GM18867 (cell line): ENCODE results near the gene CYP4F3.
"Not testable (repeated sequence)": the region's sequence is repeated elsewhere in the genome, so short reads cannot be mapped to it uniquely, and the experiment has no call there.

Experiments used
- ATAC-seq: cut with Tn5 transposase; IDR thresholded peaks from one replicate; pipeline ENCODE4 v1.9.1; 2021; ENCODE audit warnings: mild to moderate bottlenecking, moderate library complexity; ENCODE audit not compliant: unreplicated experiment

The CYP4F3 gene

DNA sequence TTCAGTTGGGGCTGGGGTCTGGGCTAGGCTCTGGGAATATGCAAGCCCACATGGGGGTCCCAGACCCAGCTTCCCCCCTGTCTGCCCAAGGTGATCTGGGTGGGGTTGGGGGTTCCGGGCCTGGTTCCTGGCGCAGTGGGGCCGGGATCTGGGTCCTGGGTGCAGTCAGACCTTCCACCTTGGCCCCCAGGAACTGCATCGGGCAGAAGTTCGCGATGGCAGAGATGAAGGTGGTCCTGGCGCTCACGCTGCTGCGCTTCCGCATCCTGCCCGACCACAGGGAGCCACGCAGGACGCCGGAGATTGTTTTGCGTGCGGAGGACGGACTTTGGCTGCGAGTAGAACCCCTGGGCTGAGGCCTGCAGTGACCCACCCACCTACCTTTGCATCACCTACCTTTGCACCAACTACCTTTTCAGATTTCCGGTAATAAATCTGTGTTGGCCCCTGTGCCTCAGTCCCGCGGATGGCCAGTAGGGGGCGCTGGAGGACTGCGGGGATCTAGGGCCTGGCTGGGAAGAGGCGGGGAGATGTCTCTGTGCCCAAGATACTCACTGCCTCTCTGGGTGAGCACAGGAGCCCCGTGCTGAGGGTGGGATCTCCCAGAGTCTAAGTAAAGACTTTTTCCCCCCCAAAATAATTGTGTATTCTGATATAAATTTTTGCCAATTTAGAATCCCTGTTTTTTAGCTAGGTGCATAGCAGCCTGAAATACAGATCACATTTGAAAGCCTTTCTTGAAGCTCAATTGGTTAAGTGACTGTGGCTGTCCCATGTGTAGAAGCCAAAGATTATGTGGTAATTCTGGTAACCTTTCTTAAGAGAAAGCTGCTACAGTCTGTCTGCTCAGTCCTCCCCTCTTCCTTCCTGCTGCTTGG lies 11.5 kb upstream of the CYP4F3 start:
- no peak for ATAC-seq

DNA sequence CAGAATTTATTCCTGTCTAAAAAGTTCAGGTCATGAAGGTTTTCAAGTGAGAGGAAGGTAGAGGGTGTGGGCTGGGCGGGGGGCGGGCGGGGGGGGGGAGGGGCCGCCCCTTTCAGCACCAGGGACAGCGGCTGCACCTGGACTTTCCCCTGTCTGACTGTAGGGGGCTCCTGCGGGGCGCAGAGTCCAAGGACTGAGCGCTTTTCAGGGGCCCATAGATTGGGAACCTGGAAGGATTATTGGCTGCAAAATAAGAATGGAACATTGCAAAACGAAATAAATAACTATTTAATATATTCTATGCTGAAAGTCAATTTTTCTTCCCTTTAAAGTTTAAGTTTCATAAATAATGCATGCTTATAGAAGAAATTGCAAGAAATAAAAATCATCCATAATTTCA lies 8.9 kb upstream of the CYP4F3 start:
- no peak for ATAC-seq

DNA sequence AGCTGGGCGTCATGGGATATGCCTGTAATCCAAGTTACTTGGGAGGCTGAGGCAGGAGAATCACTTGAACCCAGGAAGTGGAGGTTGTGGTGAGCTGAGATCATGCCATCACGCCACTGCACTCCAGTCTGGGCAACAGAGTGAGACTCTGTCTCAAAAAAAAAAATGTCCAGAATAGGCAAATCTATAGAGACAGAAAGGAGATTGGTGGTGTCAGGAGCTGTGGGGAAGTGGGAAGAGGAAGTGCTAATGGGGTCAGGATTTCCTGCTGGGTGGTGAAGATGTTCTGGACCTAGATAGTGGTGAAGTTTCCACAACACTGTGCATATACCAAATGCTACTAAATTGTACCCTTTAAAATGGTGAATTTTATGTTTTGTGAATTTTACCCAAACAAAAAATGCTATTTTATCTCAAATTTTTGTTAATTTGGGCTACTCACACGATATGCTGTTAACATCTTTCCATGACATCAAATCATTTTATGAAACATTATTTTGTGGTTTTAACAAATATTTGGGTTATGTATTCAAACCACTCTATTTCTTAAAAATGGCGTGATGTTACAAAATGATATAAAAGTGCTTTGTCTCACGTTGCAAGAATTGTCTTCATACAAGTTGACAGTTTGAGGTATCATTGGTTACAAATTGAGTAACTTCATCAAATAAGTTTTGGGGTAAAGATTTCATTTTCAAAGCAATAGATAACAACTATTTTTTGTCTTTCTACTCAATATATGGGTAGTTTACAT lies 7.4 kb upstream of the CYP4F3 start:
- ATAC-seq: no peak

DNA sequence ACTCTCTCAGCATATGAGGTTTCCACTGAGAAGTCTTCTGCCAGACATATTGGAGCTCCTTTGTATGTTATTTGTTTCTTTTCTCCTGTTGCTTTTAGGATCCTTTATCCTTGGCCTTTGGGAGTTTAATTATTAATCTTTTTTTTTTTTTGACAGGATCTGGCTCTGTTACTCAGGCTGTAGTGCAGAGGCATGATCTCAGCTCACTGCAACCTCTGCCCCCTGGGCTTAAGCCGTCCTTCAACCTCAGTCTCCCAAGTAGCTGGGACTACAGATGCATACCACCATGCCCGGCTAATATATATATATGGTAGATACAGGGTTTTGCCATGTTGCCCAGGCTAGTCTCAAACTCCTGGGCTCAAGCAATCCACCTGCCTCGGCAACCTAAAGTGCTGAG lies 6.6 kb upstream of the CYP4F3 start:
- ATAC-seq: no peak

DNA sequence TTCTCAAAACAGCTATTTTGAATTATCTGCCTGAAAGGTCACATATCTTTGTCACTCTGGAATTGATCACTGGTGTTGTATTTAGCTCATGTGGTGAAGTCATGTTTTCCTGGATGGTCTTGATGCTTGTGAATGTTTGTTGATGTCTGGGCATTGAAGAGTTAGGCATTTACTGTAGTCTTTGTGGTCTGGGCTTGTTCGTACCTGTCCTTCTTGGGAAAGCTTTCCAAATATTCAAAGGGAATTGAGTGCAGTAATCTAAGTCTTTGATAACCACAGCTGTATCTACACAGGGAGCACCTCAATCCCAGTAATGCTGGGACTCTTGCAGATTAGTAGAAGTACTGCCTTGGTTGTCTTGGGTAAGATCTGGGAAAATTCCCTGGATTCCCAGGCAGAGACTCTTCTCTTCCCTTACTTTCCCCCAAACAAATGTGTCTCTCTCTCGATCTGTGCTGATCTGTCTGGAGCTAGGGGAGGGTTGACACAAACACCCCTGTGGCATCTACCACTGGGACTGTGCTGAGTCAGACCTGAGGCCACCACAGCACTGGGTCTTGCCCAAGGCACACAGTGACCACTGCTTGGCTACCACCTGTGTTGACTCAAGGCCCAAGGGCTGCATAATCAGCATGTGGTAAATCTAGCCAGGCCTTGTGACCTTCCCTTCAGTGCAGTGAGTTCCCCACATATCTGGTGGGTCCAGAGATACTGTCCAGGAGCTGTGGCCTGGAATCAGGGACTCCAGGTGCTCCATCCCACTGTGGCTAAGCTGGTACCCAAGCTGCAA lies 5.5 kb upstream of the CYP4F3 start:
- no peak for ATAC-seq

DNA sequence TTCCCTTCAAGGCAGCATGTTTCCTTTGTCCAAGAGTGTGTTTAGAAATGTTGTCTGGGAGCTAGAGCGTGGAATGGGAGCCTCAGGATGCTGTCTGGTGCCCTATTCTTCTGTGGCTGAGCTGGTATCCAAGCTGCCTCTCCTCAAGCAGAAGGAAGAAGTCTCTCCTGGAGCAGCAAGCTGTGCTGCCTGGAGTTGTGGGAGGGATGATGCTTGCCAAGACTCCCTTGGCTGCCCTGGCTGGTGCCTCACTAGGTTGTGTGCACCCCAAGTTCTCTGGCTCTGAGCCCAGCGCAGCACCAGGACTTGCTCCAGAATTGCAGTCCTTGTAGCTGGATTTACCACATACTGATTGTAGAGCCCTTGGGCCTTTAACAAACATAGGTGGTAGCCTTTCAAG lies 4.7 kb upstream of the CYP4F3 start:
- no peak for ATAC-seq

DNA sequence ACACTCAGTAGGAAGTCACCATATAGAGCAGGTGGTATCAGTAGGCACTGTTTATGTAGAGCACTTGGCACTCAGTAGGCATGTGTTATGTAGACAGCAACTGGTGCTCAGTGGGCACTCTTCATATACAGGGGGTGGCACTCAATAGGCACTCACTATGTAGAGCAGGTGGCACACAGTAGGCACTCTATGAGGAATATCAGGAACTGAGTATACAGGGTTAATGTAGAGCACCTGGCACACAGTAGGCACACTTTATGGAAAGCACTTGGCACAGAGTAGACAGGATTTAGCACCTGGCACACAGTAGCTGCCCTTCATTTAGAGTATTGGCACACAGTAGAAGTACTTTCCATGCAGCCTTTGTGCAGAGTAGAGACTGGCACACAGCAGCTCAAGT lies 1.1 kb upstream of the CYP4F3 start:
- no peak for ATAC-seq

DNA sequence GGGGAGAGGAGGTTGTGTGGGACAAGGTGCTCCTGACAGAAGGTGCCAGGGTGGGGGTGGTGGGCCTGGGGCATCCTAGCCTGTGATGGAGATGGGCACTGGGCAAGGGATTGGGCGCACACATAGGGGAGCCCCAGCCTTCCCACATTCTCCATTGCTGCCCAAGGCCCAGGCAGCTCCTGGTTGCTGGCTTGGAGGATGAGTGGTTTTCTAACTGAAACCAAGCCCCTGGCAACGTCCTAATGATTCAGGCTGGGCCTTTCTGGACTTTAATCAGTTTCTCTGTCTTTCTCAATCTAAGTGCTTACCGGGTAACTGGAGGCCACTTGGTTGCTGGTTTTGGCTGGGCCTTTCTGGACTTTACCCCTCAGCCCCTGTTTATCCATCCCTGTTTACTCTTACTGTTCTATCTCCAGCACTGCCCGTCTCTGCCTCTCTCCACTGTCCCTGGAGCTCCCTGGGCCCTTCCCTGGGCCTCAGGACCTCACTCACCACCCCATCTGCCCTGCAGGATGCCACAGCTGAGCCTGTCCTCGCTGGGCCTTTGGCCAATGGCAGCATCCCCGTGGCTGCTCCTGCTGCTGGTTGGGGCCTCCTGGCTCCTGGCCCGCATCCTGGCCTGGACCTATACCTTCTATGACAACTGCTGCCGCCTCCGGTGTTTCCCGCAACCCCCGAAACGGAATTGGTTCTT lies 354 bp downstream of the CYP4F3 start:
- ATAC-seq: no peak

DNA sequence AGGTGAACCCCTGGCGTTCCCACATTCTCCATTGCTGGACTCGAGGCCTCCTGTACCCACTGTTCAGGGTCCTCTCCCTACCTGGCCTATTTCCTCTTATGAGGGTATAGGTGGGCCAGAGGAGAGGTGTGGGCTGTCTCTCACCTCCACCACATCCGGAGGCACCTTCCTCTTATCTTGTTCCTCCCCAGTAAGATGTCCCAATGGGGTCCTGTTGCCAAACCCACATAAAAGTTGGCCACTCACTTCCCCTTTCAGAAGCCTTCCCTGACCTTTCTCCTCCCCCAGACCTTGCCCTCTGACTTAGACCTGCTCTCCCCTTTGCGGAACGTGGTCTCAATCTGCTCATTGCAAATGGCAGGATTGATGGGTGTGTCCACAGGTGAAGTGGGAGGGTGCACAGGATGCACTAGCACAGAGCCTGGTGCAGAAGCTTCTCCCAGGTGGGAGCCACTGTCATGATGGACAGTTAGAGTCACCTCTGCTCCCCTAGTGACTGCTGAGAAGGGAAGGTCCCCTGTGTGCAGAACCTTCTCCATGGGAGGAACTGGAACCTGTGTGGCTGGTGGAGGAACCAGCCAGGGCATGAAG lies 1.3 kb downstream of the CYP4F3 start:
- no peak for ATAC-seq

DNA sequence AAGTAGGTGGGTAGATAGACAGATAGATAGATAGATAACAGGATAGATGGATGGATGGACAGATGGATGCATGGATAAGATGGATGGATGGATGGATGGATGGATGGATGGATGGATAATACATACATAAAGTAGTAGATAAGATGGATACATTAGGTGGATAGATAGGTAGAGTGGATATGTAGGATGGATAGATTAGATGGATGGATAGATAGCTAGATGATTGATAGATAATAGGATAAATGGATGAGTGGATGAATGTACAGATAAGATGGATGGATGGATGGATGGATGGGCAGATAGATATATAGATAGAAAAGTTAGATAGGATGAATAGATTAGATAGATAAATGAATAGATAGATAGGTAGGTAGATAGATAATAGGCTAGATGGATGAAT lies 2.1 kb downstream of the CYP4F3 start:
- ATAC-seq: no peak

DNA sequence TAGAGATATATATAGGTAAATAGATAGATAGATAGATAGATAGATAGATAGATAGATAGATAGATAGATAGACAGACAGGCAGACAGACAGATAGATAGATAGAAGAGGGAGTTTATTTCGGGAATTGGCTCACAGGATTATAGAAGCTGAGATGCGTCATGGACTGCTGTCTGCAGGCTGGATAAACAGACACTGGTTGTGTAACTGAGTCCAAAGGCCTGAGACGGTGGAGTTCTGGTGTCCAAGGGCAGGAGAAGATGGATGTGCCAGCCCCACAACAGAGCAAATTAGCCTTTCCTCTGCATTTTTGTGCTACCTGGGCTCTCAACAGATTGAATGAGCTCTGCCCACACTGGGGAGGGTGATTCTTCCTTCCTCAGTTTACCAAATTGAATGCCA lies 2.7 kb downstream of the CYP4F3 start:
- no peak for ATAC-seq

DNA sequence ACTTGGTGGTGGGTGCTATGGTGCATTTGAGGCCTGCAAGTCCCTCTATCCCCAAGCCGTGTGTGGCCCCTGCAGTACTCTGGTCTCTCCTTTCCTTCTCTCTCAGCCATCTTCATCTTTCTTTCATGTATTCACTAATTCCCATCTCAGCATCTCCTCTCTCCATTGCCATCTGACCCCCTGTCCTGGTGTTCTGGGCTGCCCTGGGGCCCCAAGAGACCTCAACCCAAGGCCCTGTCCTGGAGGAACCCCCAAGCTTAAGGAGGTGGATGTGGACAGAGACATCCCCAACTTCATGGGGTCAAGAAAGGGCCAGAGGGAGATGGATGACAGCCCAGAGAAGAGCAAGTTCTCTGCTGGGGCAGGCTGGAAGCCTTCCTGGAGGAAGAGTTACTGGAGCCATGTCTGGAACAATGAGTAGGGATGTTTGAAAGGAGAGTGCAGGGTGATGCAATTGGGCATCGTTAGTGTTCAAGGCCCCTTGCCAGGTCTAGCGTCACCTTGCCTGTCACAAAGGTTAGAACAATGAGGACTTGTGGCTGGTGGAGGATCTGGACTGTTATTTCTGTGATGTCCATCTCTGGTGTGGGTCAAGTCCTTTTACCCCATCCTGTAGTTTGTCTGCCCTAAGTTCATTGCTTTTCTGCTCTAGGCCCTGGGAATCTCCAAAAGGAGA lies 3.5 kb downstream of the CYP4F3 start:
- no peak for ATAC-seq

DNA sequence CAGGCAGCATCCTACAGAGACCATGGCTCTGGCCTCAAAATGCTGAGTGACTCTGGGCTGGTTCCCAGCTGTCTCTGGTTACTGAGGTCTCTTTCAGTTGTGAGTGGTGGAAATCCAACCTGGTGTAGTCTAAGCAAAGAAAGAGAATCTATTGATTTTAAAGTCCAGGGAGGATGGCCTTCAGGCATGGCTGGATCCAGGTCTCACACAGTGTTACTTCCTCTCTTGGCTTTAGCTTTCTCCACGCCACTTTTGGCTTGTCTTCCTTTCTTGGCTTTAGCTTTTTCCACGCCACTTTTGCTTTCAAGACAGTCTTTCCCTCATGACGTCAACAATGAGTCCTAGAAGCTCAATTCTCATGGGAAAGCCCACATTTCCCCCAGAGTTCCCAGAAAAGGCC lies 4.1 kb downstream of the CYP4F3 start:
- no peak for ATAC-seq

DNA sequence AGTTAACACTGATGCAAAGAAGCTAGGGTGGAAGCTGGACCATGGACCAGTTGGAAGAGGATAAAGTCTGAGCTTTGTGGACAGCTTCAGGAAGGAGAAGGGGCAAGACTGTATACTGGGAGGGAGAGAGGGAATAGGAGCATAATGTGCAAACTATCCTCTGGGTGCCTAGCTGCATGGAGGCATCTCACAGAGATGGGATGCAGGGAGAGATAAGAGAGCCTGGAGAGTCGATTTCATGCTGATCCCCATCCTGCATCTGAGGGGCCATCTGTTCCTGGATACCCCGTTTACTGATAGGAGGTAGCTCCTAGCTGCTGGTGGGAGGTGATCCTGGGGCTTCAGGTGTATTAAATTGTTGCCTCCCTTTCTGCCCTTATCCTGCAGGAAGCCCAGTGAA lies 8.8 kb downstream of the CYP4F3 start:
- ATAC-seq: no peak

DNA sequence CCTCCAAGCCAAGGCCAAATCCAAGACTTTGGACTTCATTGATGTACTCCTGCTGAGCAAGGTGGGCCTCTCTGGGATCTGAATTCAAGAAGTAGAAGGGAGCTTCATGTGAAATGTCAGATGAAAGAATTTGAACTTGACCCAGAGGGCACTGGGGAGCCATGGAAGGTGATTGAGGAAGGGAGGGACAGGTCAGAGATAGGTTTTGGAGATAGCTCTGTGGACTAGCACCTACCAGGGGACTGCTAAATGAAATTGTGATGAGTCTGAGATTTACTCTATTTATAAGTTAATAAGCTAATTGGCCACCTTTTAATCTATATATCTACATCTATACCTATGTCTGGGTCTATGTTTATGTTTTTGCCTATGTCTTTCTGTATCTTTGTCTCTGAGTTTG lies 9.4 kb downstream of the CYP4F3 start:
- ATAC-seq: not testable (repeated sequence)

DNA sequence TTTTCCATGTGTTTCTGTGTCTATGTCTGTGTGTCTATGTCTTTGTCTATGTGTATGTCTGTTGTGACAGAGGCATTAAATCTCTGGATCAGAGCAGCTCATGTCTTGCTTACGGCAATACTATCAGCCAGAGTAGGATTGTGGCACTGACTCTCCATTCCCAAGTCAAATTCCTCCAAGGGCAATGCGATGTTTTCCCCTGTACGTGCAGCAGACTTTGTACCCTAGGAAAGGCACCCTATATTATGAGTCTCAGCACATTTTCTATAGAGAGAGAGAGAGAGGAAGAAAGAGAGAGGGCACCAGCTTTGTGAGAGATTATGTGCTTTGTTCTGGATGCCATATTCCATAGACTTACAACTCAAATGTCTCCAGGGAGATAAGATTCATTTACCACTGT lies 11.1 kb downstream of the CYP4F3 start:
- no peak for ATAC-seq

DNA sequence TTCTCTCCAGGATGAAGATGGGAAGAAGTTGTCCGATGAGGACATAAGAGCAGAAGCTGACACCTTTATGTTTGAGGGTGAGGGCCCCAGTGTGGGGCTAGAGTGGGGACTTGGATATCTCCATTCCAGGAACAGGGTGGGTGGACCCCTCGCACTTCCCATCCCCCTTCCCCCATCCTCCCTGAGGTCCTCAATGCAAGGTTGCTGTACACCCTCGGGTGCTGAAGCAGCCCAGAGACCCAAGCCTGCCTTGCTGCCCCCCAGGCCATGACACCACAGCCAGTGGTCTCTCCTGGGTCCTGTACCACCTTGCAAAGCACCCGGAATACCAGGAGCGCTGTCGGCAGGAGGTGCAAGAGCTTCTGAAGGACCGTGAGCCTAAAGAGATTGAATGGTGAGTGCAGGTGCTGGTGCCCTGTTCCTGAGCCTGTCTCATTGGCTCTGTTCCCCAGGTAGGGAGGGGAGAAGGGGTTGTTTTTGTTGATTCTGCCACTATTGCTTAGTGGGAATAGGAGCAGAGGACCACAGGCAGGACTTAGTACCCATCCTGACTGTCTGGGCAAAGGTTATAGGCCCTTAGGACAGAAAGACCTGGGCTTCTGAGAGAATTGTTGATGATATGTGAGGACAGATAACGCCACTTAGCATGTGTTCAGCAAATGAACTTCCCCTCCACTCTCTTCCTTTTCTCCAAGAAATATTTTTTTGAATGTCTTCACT lies 12.0 kb downstream of the CYP4F3 start:
- ATAC-seq: no peak

DNA sequence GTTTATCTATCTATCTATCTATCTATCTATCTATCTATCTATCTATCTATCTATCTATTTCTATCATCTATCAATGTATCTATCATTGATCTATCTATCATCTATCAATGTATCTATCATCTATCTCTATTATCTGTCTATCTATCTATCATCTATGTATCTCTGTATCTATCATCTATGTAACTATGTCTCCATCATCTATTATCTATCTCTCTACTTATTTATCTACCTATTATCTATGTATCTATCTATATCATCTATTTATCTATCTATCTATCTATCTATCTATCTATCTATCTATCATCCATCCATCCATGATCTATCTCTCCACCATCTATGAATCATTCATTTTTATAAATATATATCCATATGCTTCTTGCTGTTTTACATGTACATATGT lies 15.8 kb downstream of the CYP4F3 start:
- no peak for ATAC-seq

DNA sequence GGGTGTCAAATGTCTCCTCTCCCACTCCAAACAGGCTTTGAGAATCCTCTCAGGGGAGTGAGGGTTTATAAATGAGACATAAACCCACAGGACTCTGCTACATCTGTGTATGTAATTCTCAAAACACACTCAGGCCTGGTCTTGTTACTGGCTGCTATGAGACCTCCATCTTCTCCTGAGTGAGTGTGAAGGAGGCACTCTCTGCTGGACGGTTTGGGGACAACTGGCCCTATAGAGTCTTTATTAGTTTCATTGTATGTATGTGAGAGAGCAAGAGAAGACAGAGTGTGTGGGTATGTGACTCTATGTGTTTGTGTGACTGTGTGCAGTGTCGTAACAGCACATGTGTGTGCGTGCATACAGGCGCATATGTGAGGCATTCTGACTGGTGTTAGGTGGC lies 22.6 kb downstream of the CYP4F3 start:
- ATAC-seq: no peak
